Endothelial cell of umbilical vein (primary cell): ENCODE measurements around the gene CST9L.

Experiments
- CTCF ChIP-seq, 2 donors: IDR thresholded peaks; 1 replicate in 1 of 2; 2 replicates in 1 of 2; pipeline ENCODE4 v1.5.1; 2011; ENCODE audit warnings: low read length in 2 of 2, mild to moderate bottlenecking in 2 of 2, moderate library complexity in 2 of 2, control low read depth in 1 of 2, inconsistent platforms in 1 of 2, low read depth in 1 of 2; ENCODE audit not compliant: insufficient read depth in 1 of 2; ENCODE audit errors: extremely low read depth in 1 of 2
- EZH2 ChIP-seq: IDR thresholded peaks from 2 replicates; pipeline ENCODE4 v1.6.1; 2012; ENCODE audit warnings: borderline replicate concordance, low read depth, mild to moderate bottlenecking, moderate library complexity, low read length, inconsistent platforms; ENCODE audit not compliant: severe bottlenecking
- GATA2 ChIP-seq: IDR thresholded peaks from 2 replicates; pipeline ENCODE4 v1.7.0; 2011; ENCODE audit warnings: low read depth, mild to moderate bottlenecking, moderate library complexity, mixed read lengths, low read length; ENCODE audit not compliant: insufficient read length, insufficient read depth
- MAX ChIP-seq: IDR thresholded peaks from 2 replicates; pipeline ENCODE4 v1.6.1; 2011; ENCODE audit not compliant: insufficient read depth, insufficient read length
- POLR2A ChIP-seq: IDR thresholded peaks from 2 replicates; pipeline ENCODE4 v1.6.1; 2012; ENCODE audit warnings: low read depth, mild to moderate bottlenecking, control low read depth, low read length
- POLR2AphosphoS5 ChIP-seq: IDR thresholded peaks from 2 replicates; pipeline ENCODE4 v1.6.1; 2012; ENCODE audit warnings: low read depth, mild to moderate bottlenecking, control low read depth, low read length, moderate library complexity; ENCODE audit not compliant: insufficient read depth

- TF ChIP-seq POLR2AphosphoS5 (no peak), POLR2A (no peak), CTCF (IDR thresholded peaks at IDR 0.05; ENCODE audit: extremely low read depth in 1 of 2, insufficient read depth in 1 of 2, low read depth in 1 of 2, low read length in 2 of 2) (no peak), MAX (no peak), GATA2 (no peak), EZH2 (no peak)
These were observed 667 bp upstream of the CST9L start for GRCh38 chr20:23568971-23569330.
